ENCODE measurements around the gene TSPAN18. TPM values are rescaled to one million over a fixed set of nuclear protein-coding genes. Genes with fewer than 3 reads are reported as not detected.

Gene TSPAN18
- polyA plus RNA-seq, 1 of the 3 experiments (the other 2 are of a cell fraction): 0.72 TPM

GRCh38 chr11:44746894-44747293 lies 20.1 kb downstream of the TSPAN18 start (continued):
- 0 out of 2 replicates have a peak, but pooled peaks have one; percentile 11 for TF ChIP-seq GATA2 (CRISPR knock-in tag; IDR thresholded peaks at IDR 0.05)
- no peak for TF ChIP-seq TEAD4 (IDR thresholded peaks at IDR 0.05; ENCODE audit: borderline replicate concordance, insufficient read depth)
- no peak for TF ChIP-seq FOXJ3 (CRISPR knock-in tag; IDR thresholded peaks at IDR 0.05)
- no peak for TF ChIP-seq TAF1 (IDR thresholded peaks at IDR 0.05; ENCODE audit: borderline replicate concordance, low read depth, low read length)
- peak; percentile 27 for TF ChIP-seq CHD2 (IDR thresholded peaks at IDR 0.05; ENCODE audit: low read length, partially characterized antibody)

DNA sequence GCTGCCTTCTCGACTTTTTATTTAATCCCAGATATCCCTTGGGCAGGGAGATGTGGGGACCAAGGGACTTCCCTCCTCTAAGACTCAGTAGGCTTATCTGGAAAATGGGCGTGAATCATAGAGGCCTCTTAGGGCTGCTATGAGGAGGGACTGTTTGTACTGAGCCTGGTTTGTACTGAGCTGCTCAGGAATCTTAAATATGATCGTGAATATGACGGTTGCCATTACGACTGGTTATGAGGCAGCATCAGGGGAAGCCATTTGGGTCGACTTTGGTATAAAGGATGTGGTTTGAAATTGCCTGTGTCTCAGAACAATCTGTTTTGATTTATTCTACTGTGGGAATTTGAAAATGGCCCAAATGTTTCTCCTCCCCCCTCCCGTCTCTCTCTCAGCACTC lies 20.6 kb downstream of the TSPAN18 start:
- no peaks in the 10 kb centered on the region for H3K79me2 ChIP-seq (ENCODE audit: insufficient read depth)
- H3K9ac ChIP-seq: no peak overlapping the region
- ChIA-PET CTCF (interaction anchor here (0.9 to 2.5 kb wide), 8 partner anchors 14 to 148 kb away, joined by 3 to 14 read pairs (median 4); no protein-coding TSS in a partner anchor), POLR2A (interaction anchor here (0.7 to 1.8 kb wide), 6 partner anchors 8 to 92 kb away, joined by 3 to 8 read pairs (median 4); no protein-coding TSS in a partner anchor)
- H3K9me3 ChIP-seq: no peaks in the 10 kb centered on the region
- TF ChIP-seq IRF3 (IDR thresholded peaks at IDR 0.05; ENCODE audit: low read depth, low read length) (no peak), EZH2phosphoT487 (IDR thresholded peaks at IDR 0.05; ENCODE audit: borderline replicate concordance, low read depth) (no peak), TAF1 (IDR thresholded peaks at IDR 0.05; ENCODE audit: borderline replicate concordance, low read depth, low read length) (no peak), FOXM1 (IDR thresholded peaks at IDR 0.05; ENCODE audit: low read depth) (no peak), SIN3A (IDR thresholded peaks at IDR 0.05; ENCODE audit: borderline replicate concordance, low read depth, low read length) (no peak), RCOR1 (IDR thresholded peaks at IDR 0.05; ENCODE audit: low read length) (peak; percentile 7; the same call in 1 of the 2 replicates), NRF1 (IDR thresholded peaks at IDR 0.05; ENCODE audit: low read depth, low read length) (no peak)
- TF ChIP-seq, protein P1, sequence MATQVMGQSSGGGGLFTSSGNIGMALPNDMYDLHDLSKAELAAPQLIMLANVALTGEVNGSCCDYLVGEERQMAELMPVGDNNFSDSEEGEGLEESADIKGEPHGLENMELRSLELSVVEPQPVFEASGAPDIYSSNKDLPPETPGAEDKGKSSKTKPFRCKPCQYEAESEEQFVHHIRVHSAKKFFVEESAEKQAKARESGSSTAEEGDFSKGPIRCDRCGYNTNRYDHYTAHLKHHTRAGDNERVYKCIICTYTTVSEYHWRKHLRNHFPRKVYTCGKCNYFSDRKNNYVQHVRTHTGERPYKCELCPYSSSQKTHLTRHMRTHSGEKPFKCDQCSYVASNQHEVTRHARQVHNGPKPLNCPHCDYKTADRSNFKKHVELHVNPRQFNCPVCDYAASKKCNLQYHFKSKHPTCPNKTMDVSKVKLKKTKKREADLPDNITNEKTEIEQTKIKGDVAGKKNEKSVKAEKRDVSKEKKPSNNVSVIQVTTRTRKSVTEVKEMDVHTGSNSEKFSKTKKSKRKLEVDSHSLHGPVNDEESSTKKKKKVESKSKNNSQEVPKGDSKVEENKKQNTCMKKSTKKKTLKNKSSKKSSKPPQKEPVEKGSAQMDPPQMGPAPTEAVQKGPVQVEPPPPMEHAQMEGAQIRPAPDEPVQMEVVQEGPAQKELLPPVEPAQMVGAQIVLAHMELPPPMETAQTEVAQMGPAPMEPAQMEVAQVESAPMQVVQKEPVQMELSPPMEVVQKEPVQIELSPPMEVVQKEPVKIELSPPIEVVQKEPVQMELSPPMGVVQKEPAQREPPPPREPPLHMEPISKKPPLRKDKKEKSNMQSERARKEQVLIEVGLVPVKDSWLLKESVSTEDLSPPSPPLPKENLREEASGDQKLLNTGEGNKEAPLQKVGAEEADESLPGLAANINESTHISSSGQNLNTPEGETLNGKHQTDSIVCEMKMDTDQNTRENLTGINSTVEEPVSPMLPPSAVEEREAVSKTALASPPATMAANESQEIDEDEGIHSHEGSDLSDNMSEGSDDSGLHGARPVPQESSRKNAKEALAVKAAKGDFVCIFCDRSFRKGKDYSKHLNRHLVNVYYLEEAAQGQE (IDR thresholded peaks at IDR 0.05; ENCODE audit: low read depth, low read length): no peak
- H3K9me2 ChIP-seq: no peaks in the 10 kb centered on the region
- H3K4me1 ChIP-seq (ENCODE audit: control insufficient read depth in 1 of 2, insufficient read depth in 2 of 2, low read depth in 1 of 2, low read length in 1 of 2): peaks cover 0 to 73% of the 10 kb centered on the region in 2 experiments; a peak in 2 of 4 replicates
- H4K20me1 ChIP-seq (ENCODE audit: insufficient read depth): no peaks in the 10 kb centered on the region
- no peaks in the 10 kb centered on the region; the same call in 1 of the 2 replicates for H3K27me3 ChIP-seq (ENCODE audit: insufficient read depth)
- no peak overlapping the region for H3K4me3 ChIP-seq (ENCODE audit: low read depth in 2 of 2, low read length in 1 of 2)
- no peak for DNase-seq
- H2AFZ ChIP-seq (ENCODE audit: low read depth): no peak overlapping the region
- H3F3A ChIP-seq (replicated peaks; ENCODE audit: insufficient read depth): no peaks in the 10 kb centered on the region
- no peak overlapping the region for H3K4me2 ChIP-seq
- H3K36me3 ChIP-seq (replicated peaks in 1 of 2; ENCODE audit: control insufficient read depth in 1 of 2, insufficient read depth in 2 of 2, low read length in 1 of 2): no peaks in the 10 kb centered on the region
- 73% methylated on average over 7 of the region's 7 CpGs for WGBS (ENCODE audit: low lambda C conversion rate)
- H3K27ac ChIP-seq (ENCODE audit: low read depth in 2 of 2, low read length in 1 of 2): peak overlapping the region in 1 of 2 experiments; percentile 85; a peak in 2 of 4 replicates
